ENCODE results near the gene FAM222A. TPM values are rescaled to one million over a fixed set of nuclear protein-coding genes. Genes with fewer than 3 reads are reported as not detected.

Gene FAM222A
- total RNA-seq, 1 experiment from 2014 or later, result 1.6 TPM

DNA sequence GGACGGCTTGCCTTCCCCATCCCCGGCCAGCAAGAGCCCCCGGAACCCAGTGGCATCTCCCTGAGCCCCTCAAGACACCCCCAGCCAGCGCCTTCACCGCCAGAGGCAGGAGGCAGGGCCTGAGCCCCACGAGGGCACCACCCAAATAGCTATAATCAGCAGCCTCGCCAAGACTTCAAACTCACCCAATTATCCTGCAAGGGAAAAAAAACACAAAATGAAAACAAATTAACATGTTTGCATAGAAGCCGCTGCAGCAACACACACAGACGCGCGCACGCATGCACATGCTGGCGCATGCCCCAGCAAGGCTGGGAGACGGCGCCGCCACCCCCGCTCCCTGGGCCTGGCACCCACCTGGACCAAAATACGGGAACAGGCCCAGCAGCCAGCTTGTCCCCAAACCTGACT, 15.8 kb downstream of the FAM222A start (continued):
- TF ChIP-seq, protein P1, sequence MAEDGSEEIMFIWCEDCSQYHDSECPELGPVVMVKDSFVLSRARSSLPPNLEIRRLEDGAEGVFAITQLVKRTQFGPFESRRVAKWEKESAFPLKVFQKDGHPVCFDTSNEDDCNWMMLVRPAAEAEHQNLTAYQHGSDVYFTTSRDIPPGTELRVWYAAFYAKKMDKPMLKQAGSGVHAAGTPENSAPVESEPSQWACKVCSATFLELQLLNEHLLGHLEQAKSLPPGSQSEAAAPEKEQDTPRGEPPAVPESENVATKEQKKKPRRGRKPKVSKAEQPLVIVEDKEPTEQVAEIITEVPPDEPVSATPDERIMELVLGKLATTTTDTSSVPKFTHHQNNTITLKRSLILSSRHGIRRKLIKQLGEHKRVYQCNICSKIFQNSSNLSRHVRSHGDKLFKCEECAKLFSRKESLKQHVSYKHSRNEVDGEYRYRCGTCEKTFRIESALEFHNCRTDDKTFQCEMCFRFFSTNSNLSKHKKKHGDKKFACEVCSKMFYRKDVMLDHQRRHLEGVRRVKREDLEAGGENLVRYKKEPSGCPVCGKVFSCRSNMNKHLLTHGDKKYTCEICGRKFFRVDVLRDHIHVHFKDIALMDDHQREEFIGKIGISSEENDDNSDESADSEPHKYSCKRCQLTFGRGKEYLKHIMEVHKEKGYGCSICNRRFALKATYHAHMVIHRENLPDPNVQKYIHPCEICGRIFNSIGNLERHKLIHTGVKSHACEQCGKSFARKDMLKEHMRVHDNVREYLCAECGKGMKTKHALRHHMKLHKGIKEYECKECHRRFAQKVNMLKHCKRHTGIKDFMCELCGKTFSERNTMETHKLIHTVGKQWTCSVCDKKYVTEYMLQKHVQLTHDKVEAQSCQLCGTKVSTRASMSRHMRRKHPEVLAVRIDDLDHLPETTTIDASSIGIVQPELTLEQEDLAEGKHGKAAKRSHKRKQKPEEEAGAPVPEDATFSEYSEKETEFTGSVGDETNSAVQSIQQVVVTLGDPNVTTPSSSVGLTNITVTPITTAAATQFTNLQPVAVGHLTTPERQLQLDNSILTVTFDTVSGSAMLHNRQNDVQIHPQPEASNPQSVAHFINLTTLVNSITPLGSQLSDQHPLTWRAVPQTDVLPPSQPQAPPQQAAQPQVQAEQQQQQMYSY (CRISPR knock-in tag; IDR thresholded peaks at IDR 0.05), result no peak

DNA sequence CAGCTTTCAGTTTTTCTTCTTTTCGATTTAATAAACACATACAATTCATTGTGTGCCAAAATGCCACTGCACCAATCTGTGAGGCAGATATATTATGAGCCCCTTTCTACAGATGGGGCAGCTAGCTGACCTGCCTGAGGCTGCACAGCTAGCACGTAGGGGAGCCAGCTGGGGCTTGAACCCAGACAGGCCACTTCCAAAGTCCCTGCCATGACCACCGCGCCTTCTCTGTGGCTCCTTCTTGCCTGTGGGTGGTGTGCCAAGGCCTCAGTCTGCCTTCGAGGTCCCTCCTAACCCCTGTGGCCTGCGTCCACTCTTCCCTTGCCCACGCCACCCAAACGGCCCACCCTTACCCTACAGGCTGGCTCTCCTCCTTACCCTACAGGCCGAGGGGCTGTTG, 16.2 kb downstream of the FAM222A start:
- DNase-seq (ENCODE audit: low spot score) (no peak), ATAC-seq (no peak)
- no peaks in the 10 kb centered on the region; the same call in 1 of the 2 replicates for H3K27me3 Mint-ChIP-seq (ENCODE audit: low read depth)
- ChIA-PET POLR2A (no interaction called here), CTCF (interaction anchor here (1.4 to 2.1 kb wide), 2 partner anchors 10 to 11 kb away, joined by 3 to 8 read pairs; no protein-coding TSS in a partner anchor)
- H3K9me3 Mint-ChIP-seq, result no peaks in the 10 kb centered on the region
- TF ChIP-seq, protein P2, sequence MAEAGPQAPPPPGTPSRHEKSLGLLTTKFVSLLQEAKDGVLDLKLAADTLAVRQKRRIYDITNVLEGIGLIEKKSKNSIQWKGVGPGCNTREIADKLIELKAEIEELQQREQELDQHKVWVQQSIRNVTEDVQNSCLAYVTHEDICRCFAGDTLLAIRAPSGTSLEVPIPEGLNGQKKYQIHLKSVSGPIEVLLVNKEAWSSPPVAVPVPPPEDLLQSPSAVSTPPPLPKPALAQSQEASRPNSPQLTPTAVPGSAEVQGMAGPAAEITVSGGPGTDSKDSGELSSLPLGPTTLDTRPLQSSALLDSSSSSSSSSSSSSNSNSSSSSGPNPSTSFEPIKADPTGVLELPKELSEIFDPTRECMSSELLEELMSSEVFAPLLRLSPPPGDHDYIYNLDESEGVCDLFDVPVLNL (CRISPR knock-in tag; IDR thresholded peaks at IDR 0.05; ENCODE audit: borderline replicate concordance, low read depth), result no peak
- TF ChIP-seq, protein P3, sequence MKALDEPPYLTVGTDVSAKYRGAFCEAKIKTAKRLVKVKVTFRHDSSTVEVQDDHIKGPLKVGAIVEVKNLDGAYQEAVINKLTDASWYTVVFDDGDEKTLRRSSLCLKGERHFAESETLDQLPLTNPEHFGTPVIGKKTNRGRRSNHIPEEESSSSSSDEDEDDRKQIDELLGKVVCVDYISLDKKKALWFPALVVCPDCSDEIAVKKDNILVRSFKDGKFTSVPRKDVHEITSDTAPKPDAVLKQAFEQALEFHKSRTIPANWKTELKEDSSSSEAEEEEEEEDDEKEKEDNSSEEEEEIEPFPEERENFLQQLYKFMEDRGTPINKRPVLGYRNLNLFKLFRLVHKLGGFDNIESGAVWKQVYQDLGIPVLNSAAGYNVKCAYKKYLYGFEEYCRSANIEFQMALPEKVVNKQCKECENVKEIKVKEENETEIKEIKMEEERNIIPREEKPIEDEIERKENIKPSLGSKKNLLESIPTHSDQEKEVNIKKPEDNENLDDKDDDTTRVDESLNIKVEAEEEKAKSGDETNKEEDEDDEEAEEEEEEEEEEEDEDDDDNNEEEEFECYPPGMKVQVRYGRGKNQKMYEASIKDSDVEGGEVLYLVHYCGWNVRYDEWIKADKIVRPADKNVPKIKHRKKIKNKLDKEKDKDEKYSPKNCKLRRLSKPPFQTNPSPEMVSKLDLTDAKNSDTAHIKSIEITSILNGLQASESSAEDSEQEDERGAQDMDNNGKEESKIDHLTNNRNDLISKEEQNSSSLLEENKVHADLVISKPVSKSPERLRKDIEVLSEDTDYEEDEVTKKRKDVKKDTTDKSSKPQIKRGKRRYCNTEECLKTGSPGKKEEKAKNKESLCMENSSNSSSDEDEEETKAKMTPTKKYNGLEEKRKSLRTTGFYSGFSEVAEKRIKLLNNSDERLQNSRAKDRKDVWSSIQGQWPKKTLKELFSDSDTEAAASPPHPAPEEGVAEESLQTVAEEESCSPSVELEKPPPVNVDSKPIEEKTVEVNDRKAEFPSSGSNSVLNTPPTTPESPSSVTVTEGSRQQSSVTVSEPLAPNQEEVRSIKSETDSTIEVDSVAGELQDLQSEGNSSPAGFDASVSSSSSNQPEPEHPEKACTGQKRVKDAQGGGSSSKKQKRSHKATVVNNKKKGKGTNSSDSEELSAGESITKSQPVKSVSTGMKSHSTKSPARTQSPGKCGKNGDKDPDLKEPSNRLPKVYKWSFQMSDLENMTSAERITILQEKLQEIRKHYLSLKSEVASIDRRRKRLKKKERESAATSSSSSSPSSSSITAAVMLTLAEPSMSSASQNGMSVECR (CRISPR knock-in tag; IDR thresholded peaks at IDR 0.05; ENCODE audit: borderline replicate concordance), result no peak
- TF ChIP-seq ZNF317 (CRISPR knock-in tag; IDR thresholded peaks at IDR 0.05; ENCODE audit: borderline replicate concordance, low read depth) (no peak), CREB1 (CRISPR knock-in tag; IDR thresholded peaks at IDR 0.05) (no peak), NR3C1 (CRISPR knock-in tag; conservative IDR thresholded peaks at IDR 0.05; ENCODE audit: low read depth) (no peak), RELA (CRISPR knock-in tag; IDR thresholded peaks at IDR 0.05; ENCODE audit: borderline replicate concordance) (no peak), ZNF671 (CRISPR knock-in tag; IDR thresholded peaks at IDR 0.05) (no peak)
- TF ChIP-seq, protein P4, sequence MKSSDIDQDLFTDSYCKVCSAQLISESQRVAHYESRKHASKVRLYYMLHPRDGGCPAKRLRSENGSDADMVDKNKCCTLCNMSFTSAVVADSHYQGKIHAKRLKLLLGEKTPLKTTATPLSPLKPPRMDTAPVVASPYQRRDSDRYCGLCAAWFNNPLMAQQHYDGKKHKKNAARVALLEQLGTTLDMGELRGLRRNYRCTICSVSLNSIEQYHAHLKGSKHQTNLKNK (CRISPR knock-in tag; IDR thresholded peaks at IDR 0.05), result no peak
- TF ChIP-seq, protein P5, sequence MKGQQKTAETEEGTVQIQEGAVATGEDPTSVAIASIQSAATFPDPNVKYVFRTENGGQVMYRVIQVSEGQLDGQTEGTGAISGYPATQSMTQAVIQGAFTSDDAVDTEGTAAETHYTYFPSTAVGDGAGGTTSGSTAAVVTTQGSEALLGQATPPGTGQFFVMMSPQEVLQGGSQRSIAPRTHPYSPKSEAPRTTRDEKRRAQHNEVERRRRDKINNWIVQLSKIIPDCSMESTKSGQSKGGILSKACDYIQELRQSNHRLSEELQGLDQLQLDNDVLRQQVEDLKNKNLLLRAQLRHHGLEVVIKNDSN (CRISPR knock-in tag; IDR thresholded peaks at IDR 0.05), result no peak
- TF ChIP-seq, protein P6, sequence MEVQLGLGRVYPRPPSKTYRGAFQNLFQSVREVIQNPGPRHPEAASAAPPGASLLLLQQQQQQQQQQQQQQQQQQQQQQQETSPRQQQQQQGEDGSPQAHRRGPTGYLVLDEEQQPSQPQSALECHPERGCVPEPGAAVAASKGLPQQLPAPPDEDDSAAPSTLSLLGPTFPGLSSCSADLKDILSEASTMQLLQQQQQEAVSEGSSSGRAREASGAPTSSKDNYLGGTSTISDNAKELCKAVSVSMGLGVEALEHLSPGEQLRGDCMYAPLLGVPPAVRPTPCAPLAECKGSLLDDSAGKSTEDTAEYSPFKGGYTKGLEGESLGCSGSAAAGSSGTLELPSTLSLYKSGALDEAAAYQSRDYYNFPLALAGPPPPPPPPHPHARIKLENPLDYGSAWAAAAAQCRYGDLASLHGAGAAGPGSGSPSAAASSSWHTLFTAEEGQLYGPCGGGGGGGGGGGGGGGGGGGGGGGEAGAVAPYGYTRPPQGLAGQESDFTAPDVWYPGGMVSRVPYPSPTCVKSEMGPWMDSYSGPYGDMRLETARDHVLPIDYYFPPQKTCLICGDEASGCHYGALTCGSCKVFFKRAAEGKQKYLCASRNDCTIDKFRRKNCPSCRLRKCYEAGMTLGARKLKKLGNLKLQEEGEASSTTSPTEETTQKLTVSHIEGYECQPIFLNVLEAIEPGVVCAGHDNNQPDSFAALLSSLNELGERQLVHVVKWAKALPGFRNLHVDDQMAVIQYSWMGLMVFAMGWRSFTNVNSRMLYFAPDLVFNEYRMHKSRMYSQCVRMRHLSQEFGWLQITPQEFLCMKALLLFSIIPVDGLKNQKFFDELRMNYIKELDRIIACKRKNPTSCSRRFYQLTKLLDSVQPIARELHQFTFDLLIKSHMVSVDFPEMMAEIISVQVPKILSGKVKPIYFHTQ (CRISPR knock-in tag; IDR thresholded peaks at IDR 0.05), result no peak
- TF ChIP-seq, protein P7, sequence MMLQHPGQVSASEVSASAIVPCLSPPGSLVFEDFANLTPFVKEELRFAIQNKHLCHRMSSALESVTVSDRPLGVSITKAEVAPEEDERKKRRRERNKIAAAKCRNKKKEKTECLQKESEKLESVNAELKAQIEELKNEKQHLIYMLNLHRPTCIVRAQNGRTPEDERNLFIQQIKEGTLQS (CRISPR knock-in tag; conservative IDR thresholded peaks at IDR 0.05), result no peak
- TF ChIP-seq, protein P8, sequence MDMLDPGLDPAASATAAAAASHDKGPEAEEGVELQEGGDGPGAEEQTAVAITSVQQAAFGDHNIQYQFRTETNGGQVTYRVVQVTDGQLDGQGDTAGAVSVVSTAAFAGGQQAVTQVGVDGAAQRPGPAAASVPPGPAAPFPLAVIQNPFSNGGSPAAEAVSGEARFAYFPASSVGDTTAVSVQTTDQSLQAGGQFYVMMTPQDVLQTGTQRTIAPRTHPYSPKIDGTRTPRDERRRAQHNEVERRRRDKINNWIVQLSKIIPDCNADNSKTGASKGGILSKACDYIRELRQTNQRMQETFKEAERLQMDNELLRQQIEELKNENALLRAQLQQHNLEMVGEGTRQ (CRISPR knock-in tag; IDR thresholded peaks at IDR 0.05), result no peak
- TF ChIP-seq, protein P9, sequence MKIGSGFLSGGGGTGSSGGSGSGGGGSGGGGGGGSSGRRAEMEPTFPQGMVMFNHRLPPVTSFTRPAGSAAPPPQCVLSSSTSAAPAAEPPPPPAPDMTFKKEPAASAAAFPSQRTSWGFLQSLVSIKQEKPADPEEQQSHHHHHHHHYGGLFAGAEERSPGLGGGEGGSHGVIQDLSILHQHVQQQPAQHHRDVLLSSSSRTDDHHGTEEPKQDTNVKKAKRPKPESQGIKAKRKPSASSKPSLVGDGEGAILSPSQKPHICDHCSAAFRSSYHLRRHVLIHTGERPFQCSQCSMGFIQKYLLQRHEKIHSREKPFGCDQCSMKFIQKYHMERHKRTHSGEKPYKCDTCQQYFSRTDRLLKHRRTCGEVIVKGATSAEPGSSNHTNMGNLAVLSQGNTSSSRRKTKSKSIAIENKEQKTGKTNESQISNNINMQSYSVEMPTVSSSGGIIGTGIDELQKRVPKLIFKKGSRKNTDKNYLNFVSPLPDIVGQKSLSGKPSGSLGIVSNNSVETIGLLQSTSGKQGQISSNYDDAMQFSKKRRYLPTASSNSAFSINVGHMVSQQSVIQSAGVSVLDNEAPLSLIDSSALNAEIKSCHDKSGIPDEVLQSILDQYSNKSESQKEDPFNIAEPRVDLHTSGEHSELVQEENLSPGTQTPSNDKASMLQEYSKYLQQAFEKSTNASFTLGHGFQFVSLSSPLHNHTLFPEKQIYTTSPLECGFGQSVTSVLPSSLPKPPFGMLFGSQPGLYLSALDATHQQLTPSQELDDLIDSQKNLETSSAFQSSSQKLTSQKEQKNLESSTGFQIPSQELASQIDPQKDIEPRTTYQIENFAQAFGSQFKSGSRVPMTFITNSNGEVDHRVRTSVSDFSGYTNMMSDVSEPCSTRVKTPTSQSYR (CRISPR knock-in tag; IDR thresholded peaks at IDR 0.05), result no peak
- no peak overlapping the region for H3K4me3 Mint-ChIP-seq
- H3K36me3 Mint-ChIP-seq, result no peaks in the 10 kb centered on the region
- H3K27ac Mint-ChIP-seq, result no peak overlapping the region
- H3K4me1 Mint-ChIP-seq, result peaks cover 9% of the 10 kb centered on the region

All from WTC11 (cell line).